Brain microvascular endothelial cell (primary cell): Measurements from ENCODE around the gene NFYA.

ENCODE experiments used
- DNase-seq: peaks from one replicate; pipeline ENCODE4 v3.0.0-alpha.2; 2020
- H3K27ac ChIP-seq: fragments of 250-450 bp; sonication (Bioruptor Pico); 2 replicates; pipeline ENCODE4 v1.5.1; 2020; ENCODE audit warnings: mild to moderate bottlenecking, moderate library complexity
- H3K27me3 ChIP-seq: fragments of 250-450 bp; sonication (Bioruptor Pico); replicated peaks from 2 replicates; pipeline ENCODE4 v1.5.1; 2020; ENCODE audit warnings: mild to moderate bottlenecking
- H3K36me3 ChIP-seq: fragments of 250-450 bp; sonication (Bioruptor Pico); replicated peaks from 2 replicates; pipeline ENCODE4 v1.5.1; 2020; ENCODE audit warnings: mild to moderate bottlenecking
- H3K4me3 ChIP-seq: 2 replicates; pipeline ENCODE4 v1.5.1; 2011; ENCODE audit warnings: low read depth, mild to moderate bottlenecking, control low read depth, low read length, moderate library complexity
- CTCF ChIP-seq: IDR thresholded peaks from 2 replicates; pipeline ENCODE4 v1.5.1; 2011; ENCODE audit warnings: low read depth, mild to moderate bottlenecking, moderate library complexity, low read length, control low read depth, inconsistent platforms; ENCODE audit errors: missing control alignments
- in situ Hi-C: cut with HindIII; loops from 2 replicates; pipeline ENCODE4 v1.10.0; 2017; ENCODE audit warnings: low sequenced_read_pairs, low pct_ligation_motif_present

NFYA gene

DNA sequence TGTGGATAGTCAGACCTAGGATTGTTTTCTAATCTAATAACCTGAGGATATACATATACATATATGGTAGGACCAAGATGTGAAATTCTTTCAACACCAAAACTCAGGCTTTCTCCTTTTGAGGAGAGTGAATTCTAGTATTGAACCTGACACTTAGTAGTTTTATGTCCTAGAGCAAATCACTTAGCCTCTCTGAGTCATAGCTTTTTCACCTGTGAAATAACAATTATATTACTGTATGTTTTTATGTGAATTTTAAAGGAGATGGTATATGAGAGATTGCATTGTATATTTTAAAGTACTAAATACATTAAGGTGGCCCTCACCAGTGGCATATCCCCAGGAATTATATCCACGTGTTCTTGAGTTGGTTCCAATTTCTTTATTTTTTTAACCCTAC lies 46.7 kb downstream of the NFYA start:
- in situ Hi-C loops = no loop called here
- Histone ChIP-seq H3K4me3 (no peak overlapping the region), H3K27me3 (no peaks in the 10 kb centered on the region), H3K27ac (no peak overlapping the region), H3K36me3 (no peaks in the 10 kb centered on the region)
- no peak for DNase-seq
- TF ChIP-seq CTCF = no peak

DNA sequence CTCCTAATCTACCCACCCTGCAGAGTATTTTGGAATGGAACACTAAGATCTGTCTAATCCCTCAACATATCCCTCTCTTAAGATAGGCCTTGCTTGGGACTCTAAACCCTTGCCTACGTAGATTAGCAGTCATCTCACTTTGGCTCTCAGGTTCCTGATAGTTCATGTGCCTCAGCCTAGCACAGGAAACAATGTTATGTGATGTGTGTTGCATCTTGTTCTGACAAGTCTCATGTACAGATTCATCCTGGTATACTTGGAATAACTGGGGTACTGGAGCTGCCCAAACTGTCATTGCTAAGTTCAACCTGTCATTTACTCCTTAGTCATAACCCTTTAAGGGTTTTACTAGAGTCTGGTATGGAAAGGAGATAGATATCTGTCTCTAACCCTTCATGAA lies 47.3 kb downstream of the NFYA start:
- in situ Hi-C loops = no loop called here
- H3K36me3 ChIP-seq = no peaks in the 10 kb centered on the region
- no peak for DNase-seq
- no peak overlapping the region for H3K4me3 ChIP-seq
- H3K27ac ChIP-seq = no peak overlapping the region
- TF ChIP-seq CTCF = no peak
- H3K27me3 ChIP-seq = no peaks in the 10 kb centered on the region

DNA sequence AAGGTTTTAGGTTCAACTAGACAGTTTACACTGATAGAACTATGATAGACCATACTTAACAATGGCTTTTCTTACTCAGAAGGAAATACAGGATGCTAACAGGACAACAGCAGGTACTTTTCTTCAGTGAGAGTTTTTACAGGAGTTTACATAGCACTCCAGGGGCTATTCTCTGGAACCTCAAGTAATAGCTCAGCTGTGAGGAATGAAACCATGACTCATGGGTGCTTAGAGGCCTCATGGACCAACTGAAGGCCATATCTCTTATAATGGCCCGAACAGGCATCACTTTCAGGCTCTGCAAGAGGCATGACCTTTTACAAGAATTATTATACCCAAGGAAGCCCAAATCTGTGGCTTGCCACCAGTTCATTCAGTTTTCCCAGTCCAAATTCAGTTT lies 49.6 kb downstream of the NFYA start:
- in situ Hi-C loops = no loop called here
- peak; percentile 25 for DNase-seq
- no peak for TF ChIP-seq CTCF
- no peaks in the 10 kb centered on the region for H3K36me3 ChIP-seq
- H3K4me3 ChIP-seq = no peak overlapping the region
- H3K27me3 ChIP-seq = no peaks in the 10 kb centered on the region
- no peak overlapping the region for H3K27ac ChIP-seq

DNA sequence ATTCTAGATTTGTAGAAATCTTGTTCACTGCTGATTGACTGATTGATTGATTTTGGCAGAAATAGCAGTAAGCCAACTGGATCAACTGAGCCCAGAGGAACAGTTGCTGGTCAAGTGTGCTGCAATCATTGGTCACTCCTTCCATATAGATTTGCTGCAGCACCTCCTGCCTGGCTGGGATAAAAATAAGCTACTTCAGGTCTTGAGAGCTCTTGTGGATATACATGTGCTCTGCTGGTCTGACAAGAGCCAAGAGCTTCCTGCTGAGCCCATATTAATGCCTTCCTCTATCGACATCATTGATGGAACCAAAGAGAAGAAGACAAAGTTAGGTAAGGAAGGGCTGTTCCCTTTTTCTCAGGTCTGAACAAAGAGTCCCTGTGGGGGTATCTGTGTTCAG lies 50.1 kb downstream of the NFYA start:
- Histone ChIP-seq H3K36me3 (no peaks in the 10 kb centered on the region), H3K4me3 (no peak overlapping the region), H3K27ac (no peak overlapping the region), H3K27me3 (no peaks in the 10 kb centered on the region)
- no peak for TF ChIP-seq CTCF
- in situ Hi-C loops = no loop called here
- no peak for DNase-seq

GRCh38 chr6:41125282-41125681 lies 52.5 kb downstream of the NFYA start:
- Histone ChIP-seq H3K27ac (no peak overlapping the region), H3K36me3 (no peaks in the 10 kb centered on the region), H3K4me3 (no peak overlapping the region), H3K27me3 (no peaks in the 10 kb centered on the region)
- in situ Hi-C loops = no loop called here
- DNase-seq = no peak
- TF ChIP-seq CTCF = no peak

- TF ChIP-seq CTCF = no peak
Measured at GRCh38 chr6:41132254-41132653, 59.5 kb downstream of the NFYA start.

More at GRCh38 chr6:41132254-41132653, 59.5 kb downstream of the NFYA start:
- in situ Hi-C loops = no loop called here
- no peak overlapping the region for H3K4me3 ChIP-seq
- no peak for DNase-seq
- no peak overlapping the region for H3K27ac ChIP-seq
- no peaks in the 10 kb centered on the region for H3K36me3 ChIP-seq
- H3K27me3 ChIP-seq = no peaks in the 10 kb centered on the region
